GM23338 (cell line): Measurements from ENCODE around the gene SIVA1. TPM values are rescaled to one million over a fixed set of nuclear protein-coding genes. Genes with fewer than 3 reads are reported as not detected.

ENCODE experiments used
- ATAC-seq: fragments of 200-7000 bp; cut with Tn5 transposase; 3 replicates; pipeline ENCODE4 v1.9.1; 2020
- DNase-seq: peaks from one replicate; pipeline ENCODE4 v3.0.0-alpha.2; 2015; ENCODE audit warnings: low spot score
- H2AFZ ChIP-seq: fragments of 200-600 bp; sonication (generic); 2 replicates; pipeline ENCODE4 v1.8.0; 2016; ENCODE audit warnings: antibody characterized with exemption, mild to moderate bottlenecking, moderate library complexity
- H3F3A ChIP-seq: fragments of 200-600 bp; sonication (generic); replicated peaks from 2 replicates; pipeline ENCODE4 v1.8.0; 2017; ENCODE audit warnings: antibody characterized with exemption, mixed run types, low read depth
- H3K27ac ChIP-seq: fragments of 200-600 bp; sonication (generic); 2 replicates; pipeline ENCODE4 v1.6.1; 2016; ENCODE audit warnings: low read depth
- H3K27me3 ChIP-seq: fragments of 200-600 bp; sonication (generic); 2 replicates; pipeline ENCODE4 v1.8.0; 2016; ENCODE audit warnings: mild to moderate bottlenecking, mixed run types, moderate library complexity; ENCODE audit not compliant: insufficient read depth
- H3K36me3 ChIP-seq: fragments of 200-600 bp; sonication (generic); 2 replicates; pipeline ENCODE4 v1.8.0; 2016; ENCODE audit warnings: mild to moderate bottlenecking; ENCODE audit not compliant: insufficient read depth
- H3K4me1 ChIP-seq: fragments of 200-600 bp; sonication (generic); 2 replicates; pipeline ENCODE4 v1.8.0; 2016; ENCODE audit warnings: mild to moderate bottlenecking, moderate library complexity; ENCODE audit not compliant: insufficient read depth
- H3K4me2 ChIP-seq: fragments of 200-600 bp; sonication (generic); 2 replicates; pipeline ENCODE4 v1.7.1; 2017; ENCODE audit warnings: mixed run types
- H3K4me3 ChIP-seq: fragments of 200-600 bp; sonication (generic); 2 replicates; pipeline ENCODE4 v1.6.1; 2016; ENCODE audit warnings: mixed run types
- H3K79me2 ChIP-seq: fragments of 200-600 bp; sonication (generic); replicated peaks from 2 replicates; pipeline ENCODE4 v1.8.0; 2017; ENCODE audit warnings: mild to moderate bottlenecking; ENCODE audit not compliant: insufficient read depth
- H3K9me2 ChIP-seq: fragments of 200-600 bp; sonication (generic); 2 replicates; pipeline ENCODE4 v1.8.0; 2017; ENCODE audit not compliant: insufficient read depth
- H4K20me1 ChIP-seq: fragments of 200-600 bp; sonication (generic); replicated peaks from 2 replicates; pipeline ENCODE4 v1.8.0; 2017; ENCODE audit warnings: mild to moderate bottlenecking; ENCODE audit not compliant: insufficient read depth
- H3K27ac Mint-ChIP-seq: 2 replicates; pipeline ENCODE4 v1.8.0; 2020; ENCODE audit warnings: inconsistent platforms, mild to moderate bottlenecking, moderate library complexity, mixed read lengths
- H3K27me3 Mint-ChIP-seq: 3 replicates; pipeline ENCODE4 v1.8.0; 2022; ENCODE audit warnings: low read depth, mild to moderate bottlenecking, moderate library complexity, mixed read lengths, inconsistent platforms; ENCODE audit not compliant: insufficient read depth, poor library complexity
- H3K36me3 Mint-ChIP-seq: 3 replicates; pipeline ENCODE4 v1.8.0; 2021; ENCODE audit warnings: low read depth, mild to moderate bottlenecking, inconsistent platforms, moderate library complexity, mixed read lengths
- H3K4me1 Mint-ChIP-seq: 3 replicates; pipeline ENCODE4 v1.8.0; 2020; ENCODE audit warnings: mild to moderate bottlenecking, inconsistent platforms, mixed read lengths
- H3K4me3 Mint-ChIP-seq: 3 replicates; pipeline ENCODE4 v1.8.0; 2021; ENCODE audit warnings: moderate library complexity, mild to moderate bottlenecking, inconsistent platforms, mixed read lengths
- H3K9me3 Mint-ChIP-seq: 3 replicates; pipeline ENCODE4 v1.8.0; 2020; ENCODE audit warnings: moderate library complexity, mild to moderate bottlenecking, inconsistent platforms, mixed read lengths
- CREB1 ChIP-seq: fragments of 250-450 bp; sonication (Bioruptor Pico); IDR thresholded peaks from 2 replicates; pipeline ENCODE4 v1.5.0; 2020; ENCODE audit warnings: low read depth, mild to moderate bottlenecking, moderate library complexity
- CTCF ChIP-seq, 2 experiments: fragments of 200-600 bp in 1 of 2; sonication (generic) in 1 of 2; conservative IDR thresholded peaks; 2 replicates each; pipeline versions ENCODE4 v1.5.1 to v1.6.1; 2016 to 2017; ENCODE audit warnings: antibody characterized with exemption in 2 of 2, low read depth in 2 of 2, mild to moderate bottlenecking in 2 of 2, moderate library complexity in 1 of 2
- ETS1 ChIP-seq: IDR thresholded peaks from 2 replicates; pipeline ENCODE4 v1.6.1; 2016; ENCODE audit warnings: antibody characterized with exemption
- EZH2 ChIP-seq: fragments of 200-600 bp; sonication (generic); IDR thresholded peaks from one replicate; pipeline ENCODE4 v1.8.0; 2017; ENCODE audit warnings: antibody characterized with exemption, mild to moderate bottlenecking, low read depth; ENCODE audit not compliant: unreplicated experiment
- EZH2phosphoT487 ChIP-seq: fragments of 200-600 bp; sonication (generic); IDR thresholded peaks from one replicate; pipeline ENCODE4 v1.8.1; 2018; ENCODE audit warnings: antibody characterized with exemption; ENCODE audit not compliant: unreplicated experiment
- JUNB ChIP-seq: IDR thresholded peaks from one replicate; pipeline ENCODE4 v1.6.1; 2016; ENCODE audit warnings: antibody characterized with exemption; ENCODE audit not compliant: unreplicated experiment
- NANOG ChIP-seq: IDR thresholded peaks from 2 replicates; pipeline ENCODE4 v1.6.1; 2016; ENCODE audit warnings: antibody characterized with exemption, borderline replicate concordance
- POLR2AphosphoS5 ChIP-seq: IDR thresholded peaks from 2 replicates; pipeline ENCODE4 v1.6.1; 2016; ENCODE audit warnings: antibody characterized with exemption, low read depth
- REST ChIP-seq: IDR thresholded peaks from one replicate; pipeline ENCODE4 v1.6.1; 2018; ENCODE audit warnings: antibody characterized with exemption; ENCODE audit not compliant: unreplicated experiment
- STAT1 ChIP-seq: IDR thresholded peaks from one replicate; pipeline ENCODE4 v1.6.1; 2016; ENCODE audit warnings: antibody characterized with exemption; ENCODE audit not compliant: unreplicated experiment
- ZNF114 ChIP-seq: fragments of 250-450 bp; sonication (Bioruptor Pico); IDR thresholded peaks from 2 replicates; pipeline ENCODE4 v1.5.0; 2020; ENCODE audit warnings: mild to moderate bottlenecking, moderate library complexity
- ZNF331 ChIP-seq: fragments of 250-450 bp; sonication (Bioruptor Pico); IDR thresholded peaks from 2 replicates; pipeline ENCODE4 v1.5.0; 2020; ENCODE audit warnings: low read depth, mild to moderate bottlenecking, moderate library complexity
- ZNF462 ChIP-seq: fragments of 250-450 bp; sonication (Bioruptor Pico); IDR thresholded peaks from 2 replicates; pipeline ENCODE4 v1.5.0; 2020; ENCODE audit warnings: mild to moderate bottlenecking, moderate library complexity
- polyA plus RNA-seq: library from polyadenylated mRNA; unstranded; fragments of >200 nt; fragmentation: Nextera tagmentation; extraction: Ambion mirVana; gene quantifications from 2 replicates; pipeline ENCODE4 v1.2.1, GENCODE V29; 2016
- total RNA-seq: library from RNA; depleted of rRNA; stranded (reverse); fragments of >200 nt; shearing (Covaris generic); gene quantifications from 2 replicates; pipeline ENCODE4 v1.2.3, GENCODE V29; 2014

SIVA1 gene
- total and polyA plus RNA-seq, 2 experiments from 2014 or later, result 215 to 392 TPM

GRCh38 chr14:104710071-104710735 is 42.7 kb upstream of the SIVA1 start:
- H3K27ac ChIP-seq, result no peak overlapping the region
- H2AFZ ChIP-seq, result no peak overlapping the region
- Mint-ChIP-seq H3K4me1 (peaks cover 9% of the 10 kb centered on the region; the same call in 2 of the 3 replicates), H3K9me3 (peaks cover 3% of the 10 kb centered on the region; the same call in 1 of the 3 replicates), H3K27ac (no peak overlapping the region), H3K36me3 (peaks cover 11% of the 10 kb centered on the region), H3K27me3 (peaks cover 6% of the 10 kb centered on the region), H3K4me3 (no peak overlapping the region)
- ATAC-seq, result no peak
- no peaks in the 10 kb centered on the region for H3F3A ChIP-seq
- no peaks in the 10 kb centered on the region for H3K27me3 ChIP-seq
- H3K79me2 ChIP-seq, result no peaks in the 10 kb centered on the region
- TF ChIP-seq CTCF (conservative IDR thresholded peaks at IDR 0.05; ENCODE audit: low read depth in 2 of 2) (no peak), EZH2phosphoT487 (no peak), ZNF462 (CRISPR knock-in tag) (no peak), ZNF114 (no peak), STAT1 (no peak), ETS1 (no peak), CREB1 (CRISPR knock-in tag) (no peak), REST (no peak), ZNF331 (CRISPR knock-in tag) (no peak), POLR2AphosphoS5 (no peak), EZH2 (no peak), JUNB (no peak), NANOG (no peak)
- no peaks in the 10 kb centered on the region for H3K9me2 ChIP-seq
- H4K20me1 ChIP-seq, result no peaks in the 10 kb centered on the region
- H3K4me3 ChIP-seq, result no peak overlapping the region
- H3K4me2 ChIP-seq, result no peak overlapping the region
- DNase-seq, result no peak
- H3K36me3 ChIP-seq, result no peaks in the 10 kb centered on the region
- 0 out of 2 replicates have a peak, but pooled peaks cover 9% of the 10 kb centered on the region for H3K4me1 ChIP-seq
